IPS-18c (cell line): ENCODE measurements around the gene PGD.
A peak's percentile ranks its signal among the peaks of the same experiment; 100 is the strongest.
"Not testable (repeated sequence)": the region's sequence is repeated elsewhere in the genome, so short reads cannot be mapped to it uniquely, and the experiment has no call there.

ENCODE experiments used
- H3K4me3 ChIP-seq: 2 replicates; pipeline ENCODE4 v1.7.0; 2013; ENCODE audit warnings: low read depth, mild to moderate bottlenecking, low read length, moderate library complexity; ENCODE audit not compliant: insufficient read depth
- H3K9me3 ChIP-seq: one replicate; pipeline ENCODE4 v1.6.1; 2013; ENCODE audit warnings: mild to moderate bottlenecking, low read length, moderate library complexity; ENCODE audit not compliant: control insufficient read depth, insufficient read depth

The PGD gene

GRCh38 chr1:10398734-10399443 is at the start of gene PGD:
PGD (plus strand) TSS chr1:10399064; CDS start chr1:10399118, 54 bp downstream.
- peaks cover 2% of the 10 kb centered on the region for H3K9me3 ChIP-seq
- H3K4me3 ChIP-seq = peak within 1 kb of the TSS; percentile 94

DNA sequence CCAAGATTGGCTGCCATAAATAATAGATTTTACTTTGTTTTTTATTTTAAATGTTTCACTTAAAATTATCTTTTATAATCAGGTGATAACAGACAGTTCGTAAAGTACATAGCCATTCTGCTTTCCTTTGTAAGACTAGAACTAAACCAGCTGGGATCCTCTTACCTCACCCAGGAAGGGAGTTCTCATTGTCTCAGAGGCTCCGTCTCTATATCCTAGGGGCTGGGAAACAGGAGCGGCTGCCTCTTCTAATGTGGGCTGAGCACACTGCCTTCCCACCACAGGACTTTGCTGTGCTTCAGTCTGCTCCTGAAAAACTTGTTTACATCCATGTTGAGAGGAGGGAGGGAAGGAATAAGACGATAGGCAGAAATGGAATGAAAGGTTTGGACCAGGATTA is 45.6 kb upstream of the PGD start:
- Histone ChIP-seq H3K4me3 (no peak overlapping the region), H3K9me3 (no peaks in the 10 kb centered on the region)

- no peak overlapping the region for H3K4me3 ChIP-seq
- H3K9me3 ChIP-seq = no peaks in the 10 kb centered on the region
Observed at GRCh38 chr1:10353693-10354092, 45.2 kb upstream of the PGD start.

DNA sequence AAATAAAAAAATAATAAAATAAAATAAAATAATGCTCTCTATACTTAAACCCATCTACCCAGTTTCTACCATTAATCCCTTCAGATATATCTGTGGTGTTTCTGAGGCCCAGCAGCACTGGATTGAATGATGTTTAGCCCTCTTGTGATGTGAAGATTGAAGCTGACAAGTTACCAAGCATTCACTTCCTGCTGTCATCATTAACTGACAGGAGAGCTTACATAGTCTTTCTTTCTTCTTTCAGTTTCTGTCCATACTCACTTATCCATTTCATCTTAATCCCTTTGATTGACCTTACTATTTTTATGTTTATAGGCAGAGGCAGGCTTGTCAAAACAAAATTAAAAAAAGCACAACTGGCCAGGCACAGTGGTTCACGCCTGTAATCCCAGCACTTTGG is 38.8 kb upstream of the PGD start:
- no peaks in the 10 kb centered on the region for H3K9me3 ChIP-seq
- H3K4me3 ChIP-seq = no peak overlapping the region

GRCh38 chr1:10361515-10361914 is 37.3 kb upstream of the PGD start:
- no peak overlapping the region for H3K4me3 ChIP-seq
- H3K9me3 ChIP-seq = no peaks in the 10 kb centered on the region

DNA sequence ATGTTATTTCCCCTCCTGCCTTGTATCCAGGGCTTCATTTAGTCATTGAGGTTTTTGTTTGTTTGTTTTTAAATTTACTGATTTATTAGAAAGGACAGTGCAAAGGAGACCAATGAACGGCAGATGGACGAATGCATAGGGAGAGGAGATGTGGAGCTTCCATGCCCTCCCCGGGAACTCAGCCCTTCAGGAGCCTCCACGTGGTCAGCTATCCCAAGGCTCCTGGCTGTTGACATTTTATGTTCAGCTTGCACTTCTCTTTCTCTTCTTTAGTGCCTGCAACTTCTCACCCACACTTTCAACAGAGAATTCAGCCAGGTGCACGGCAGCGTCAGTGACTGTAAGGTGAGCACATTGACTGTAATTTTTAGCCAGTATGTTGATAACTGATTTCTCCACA is 30.7 kb upstream of the PGD start:
- H3K9me3 ChIP-seq = no peaks in the 10 kb centered on the region
- no peak overlapping the region for H3K4me3 ChIP-seq

DNA sequence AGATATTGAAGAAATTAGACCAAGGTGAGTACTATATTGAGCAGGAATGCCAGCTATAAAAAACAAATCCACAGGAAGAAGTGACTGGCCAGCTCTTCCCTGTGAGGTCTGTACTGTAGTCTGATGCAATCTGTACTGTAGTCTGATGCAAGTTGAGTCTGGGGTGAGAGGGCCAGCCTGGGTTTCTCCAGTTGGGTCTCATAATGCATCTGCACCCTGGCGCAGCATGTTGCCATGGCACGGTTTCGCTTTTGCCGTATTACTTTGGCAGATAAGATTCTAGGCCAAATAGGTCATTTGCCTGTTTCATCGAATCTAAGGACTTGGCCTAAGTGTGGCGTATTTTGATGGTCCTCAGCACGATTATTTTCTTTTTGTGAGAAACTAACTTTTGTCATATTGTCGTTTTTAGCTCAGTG is 24.4 kb upstream of the PGD start:
- Histone ChIP-seq H3K9me3 (no peaks in the 10 kb centered on the region), H3K4me3 (no peak overlapping the region)

GRCh38 chr1:10377365-10378029 is 21.4 kb upstream of the PGD start:
- not testable (repeated sequence) for H3K4me3 ChIP-seq, H3K9me3 ChIP-seq

DNA sequence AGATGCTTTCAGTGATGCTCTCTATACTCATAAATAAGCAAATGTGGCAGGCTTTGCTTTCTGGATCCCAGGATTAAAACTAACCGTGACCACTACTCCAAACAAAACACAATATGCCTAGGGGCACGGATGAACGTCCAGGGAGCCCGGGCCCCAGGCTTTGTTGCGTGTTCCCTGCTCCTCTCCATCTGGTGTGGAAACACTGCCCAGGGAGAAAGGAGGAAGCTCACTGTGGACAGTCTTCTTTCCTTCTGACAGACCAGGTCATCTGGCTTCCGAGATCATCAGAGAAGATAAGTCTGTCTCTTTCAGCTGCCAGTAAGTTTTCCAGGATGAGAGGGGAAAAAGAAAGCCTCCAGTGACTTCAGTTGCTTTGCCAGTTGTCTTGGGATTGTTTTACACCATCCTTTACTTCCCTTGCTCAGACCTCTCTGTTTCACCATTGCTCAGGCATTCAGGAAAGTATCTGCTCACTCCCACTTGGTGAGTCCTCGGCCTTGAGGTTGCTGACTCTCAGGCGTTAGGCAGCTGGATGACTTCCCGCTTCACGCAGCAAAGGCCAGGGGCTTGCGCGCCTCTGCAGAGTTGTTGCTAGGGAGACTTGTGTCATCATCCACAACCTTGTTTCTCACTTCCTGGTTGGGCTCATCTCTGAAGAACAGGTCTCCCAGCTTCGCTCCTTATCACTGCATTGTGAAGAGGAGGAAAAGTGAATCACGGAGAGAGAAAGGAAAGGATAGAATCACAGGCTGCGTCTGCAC is 20.6 kb upstream of the PGD start:
- Histone ChIP-seq H3K9me3 (no peaks in the 10 kb centered on the region), H3K4me3 (no peak overlapping the region)

- Histone ChIP-seq H3K4me3 (no peak overlapping the region), H3K9me3 (no peaks in the 10 kb centered on the region)
Observed at GRCh38 chr1:10379101-10379620, 19.7 kb upstream of the PGD start.

- Histone ChIP-seq H3K4me3 (no peak overlapping the region), H3K9me3 (no peaks in the 10 kb centered on the region)
Observed at GRCh38 chr1:10379676-10380075, 19.2 kb upstream of the PGD start.

- H3K9me3 ChIP-seq = no peaks in the 10 kb centered on the region
Observed at GRCh38 chr1:10380594-10381275, 18.1 kb upstream of the PGD start.

GRCh38 chr1:10383630-10384029 is 15.2 kb upstream of the PGD start:
- H3K4me3 ChIP-seq = no peak overlapping the region
- H3K9me3 ChIP-seq = no peaks in the 10 kb centered on the region

More at GRCh38 chr1:10380594-10381275, 18.1 kb upstream of the PGD start:
- H3K4me3 ChIP-seq = no peak overlapping the region

GRCh38 chr1:10384219-10384618 is 14.6 kb upstream of the PGD start:
- Histone ChIP-seq H3K4me3 (no peak overlapping the region), H3K9me3 (no peaks in the 10 kb centered on the region)

GRCh38 chr1:10386761-10387676 is 11.8 kb upstream of the PGD start:
- Histone ChIP-seq H3K9me3 (no peaks in the 10 kb centered on the region), H3K4me3 (no peak overlapping the region)

- Histone ChIP-seq H3K9me3 (no peaks in the 10 kb centered on the region), H3K4me3 (no peak overlapping the region)
Observed at GRCh38 chr1:10387677-10388386, 11.0 kb upstream of the PGD start.
